Suprapubic skin (tissue), 4 donors: ENCODE results near the gene MOV10.

Experiments
- CTCF ChIP-seq, 2 donors: fragments of 200-600 bp in 1 of 2; fragments of 450-650 bp in 1 of 2; sonication (generic) in 1 of 2; IDR thresholded peaks; one replicate each; pipeline ENCODE4 v1.5.1; 2016 to 2019; ENCODE audit warnings: antibody characterized with exemption in 2 of 2, mild to moderate bottlenecking in 1 of 2, moderate library complexity in 1 of 2
- POLR2A ChIP-seq, 2 donors: fragments of 450-650 bp; IDR thresholded peaks; one replicate each; pipeline ENCODE4 v1.6.1; 2017; ENCODE audit warnings: antibody characterized with exemption in 2 of 2, mild to moderate bottlenecking in 2 of 2, moderate library complexity in 2 of 2
- POLR2AphosphoS5 ChIP-seq, 3 donors: sonication (generic); formaldehyde crosslinking; IDR thresholded peaks; one replicate each; pipeline ENCODE4 v1.6.1; 2017; ENCODE audit warnings: antibody characterized with exemption in 3 of 3

GRCh38 chr1:112689842-112690237, 15.4 kb downstream of the MOV10 start:
- TF ChIP-seq CTCF (IDR thresholded peaks at IDR 0.05) (no peak), POLR2AphosphoS5 (IDR thresholded peaks at IDR 0.05) (no peak), POLR2A (IDR thresholded peaks at IDR 0.05) (no peak)
